Activated naive CD4-positive, alpha-beta T cell treated with anti-CD3 and anti-CD28 coated beads, Interleukin-2, amount 50 U/mL, for 24 hours (primary cell): ENCODE measurements around the gene WAS.
A peak's percentile ranks its signal among the peaks of the same experiment; 100 is the strongest.

Experiments
- H3K27ac Mint-ChIP-seq: one replicate; pipeline ENCODE4 v1.8.0; 2021; ENCODE audit warnings: mild to moderate bottlenecking, mixed read lengths
- H3K27me3 Mint-ChIP-seq: one replicate; pipeline ENCODE4 v1.8.0; 2021; ENCODE audit warnings: mixed read lengths
- H3K36me3 Mint-ChIP-seq: one replicate; pipeline ENCODE4 v1.8.0; 2021; ENCODE audit warnings: mixed read lengths
- H3K4me1 Mint-ChIP-seq: one replicate; pipeline ENCODE4 v1.8.0; 2021; ENCODE audit warnings: mixed read lengths
- H3K4me3 Mint-ChIP-seq: one replicate; pipeline ENCODE4 v1.8.0; 2021; ENCODE audit warnings: mild to moderate bottlenecking, mixed read lengths
- H3K9me3 Mint-ChIP-seq: one replicate; pipeline ENCODE4 v1.8.0; 2021; ENCODE audit warnings: mixed read lengths

Gene WAS

DNA sequence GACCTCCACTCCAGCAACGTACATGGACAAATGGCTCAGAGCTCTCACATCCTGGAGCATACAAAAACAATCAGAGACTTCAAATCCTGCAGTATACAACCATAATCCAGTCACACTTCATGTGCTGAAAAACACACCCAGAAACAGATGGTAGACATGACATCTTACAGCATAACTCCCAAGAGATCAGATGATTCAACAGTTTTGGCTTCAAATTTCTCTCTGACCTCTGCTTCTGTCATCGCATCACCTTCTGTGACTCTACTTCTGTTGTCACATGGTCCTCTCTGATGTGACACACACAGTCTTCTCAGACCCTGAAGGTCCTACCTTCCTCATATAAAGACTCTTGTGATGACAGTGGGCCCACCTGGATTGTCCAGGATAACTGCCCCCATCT is 31.5 kb downstream of the WAS start:
- no peaks in the 10 kb centered on the region for H3K9me3 Mint-ChIP-seq
- H3K27ac Mint-ChIP-seq, result peak overlapping the region; percentile 66
- H3K4me1 Mint-ChIP-seq, result peaks cover 85% of the 10 kb centered on the region
- no peaks in the 10 kb centered on the region for H3K27me3 Mint-ChIP-seq
- H3K4me3 Mint-ChIP-seq, result peak overlapping the region; percentile 47
- no peaks in the 10 kb centered on the region for H3K36me3 Mint-ChIP-seq

GRCh38 chrX:48715876-48716502 is 32.4 kb downstream of the WAS start:
- Mint-ChIP-seq H3K9me3 (no peaks in the 10 kb centered on the region), H3K27me3 (no peaks in the 10 kb centered on the region), H3K4me1 (peaks cover 77% of the 10 kb centered on the region), H3K36me3 (no peaks in the 10 kb centered on the region), H3K27ac (peak overlapping the region; percentile 20), H3K4me3 (peak overlapping the region; percentile 1)

DNA sequence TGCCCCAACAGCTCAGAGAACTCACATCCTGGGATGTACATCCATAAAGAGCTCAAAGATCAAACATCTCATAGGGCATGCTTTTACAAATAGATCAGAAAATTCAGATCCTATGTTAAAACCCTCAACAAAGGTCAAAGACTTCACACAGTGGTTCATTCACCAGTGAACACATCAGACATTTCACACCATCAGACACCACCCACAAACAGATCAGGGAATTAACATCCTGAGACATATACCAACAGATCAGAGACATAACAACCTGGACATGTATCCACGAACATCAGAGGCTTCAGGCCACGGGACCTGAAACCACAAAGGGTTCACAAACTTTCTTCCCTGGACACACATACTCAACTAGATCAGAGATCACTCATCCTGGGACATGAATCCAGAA is 36.4 kb downstream of the WAS start:
- Mint-ChIP-seq H3K36me3 (no peaks in the 10 kb centered on the region), H3K4me3 (no peak overlapping the region), H3K27ac (no peak overlapping the region), H3K27me3 (no peaks in the 10 kb centered on the region), H3K9me3 (no peaks in the 10 kb centered on the region), H3K4me1 (peaks cover 49% of the 10 kb centered on the region)

GRCh38 chrX:48720577-48721250 is 37.1 kb downstream of the WAS start:
- H3K4me1 Mint-ChIP-seq, result peaks cover 49% of the 10 kb centered on the region
- H3K27me3 Mint-ChIP-seq, result no peaks in the 10 kb centered on the region
- no peaks in the 10 kb centered on the region for H3K9me3 Mint-ChIP-seq
- no peaks in the 10 kb centered on the region for H3K36me3 Mint-ChIP-seq
- H3K27ac Mint-ChIP-seq, result no peak overlapping the region
- no peak overlapping the region for H3K4me3 Mint-ChIP-seq

- Mint-ChIP-seq H3K4me3 (no peak overlapping the region), H3K27ac (no peak overlapping the region), H3K4me1 (peaks cover 50% of the 10 kb centered on the region), H3K27me3 (no peaks in the 10 kb centered on the region), H3K36me3 (peaks cover 5% of the 10 kb centered on the region), H3K9me3 (no peaks in the 10 kb centered on the region)
Observed at GRCh38 chrX:48721916-48722315, 38.3 kb downstream of the WAS start.

GRCh38 chrX:48726596-48726995 is 43.0 kb downstream of the WAS start:
- Mint-ChIP-seq H3K9me3 (peaks cover 8% of the 10 kb centered on the region), H3K4me1 (peaks cover 47% of the 10 kb centered on the region), H3K27ac (peak overlapping the region; percentile 62), H3K27me3 (no peaks in the 10 kb centered on the region), H3K36me3 (peaks cover 13% of the 10 kb centered on the region), H3K4me3 (no peak overlapping the region)

DNA sequence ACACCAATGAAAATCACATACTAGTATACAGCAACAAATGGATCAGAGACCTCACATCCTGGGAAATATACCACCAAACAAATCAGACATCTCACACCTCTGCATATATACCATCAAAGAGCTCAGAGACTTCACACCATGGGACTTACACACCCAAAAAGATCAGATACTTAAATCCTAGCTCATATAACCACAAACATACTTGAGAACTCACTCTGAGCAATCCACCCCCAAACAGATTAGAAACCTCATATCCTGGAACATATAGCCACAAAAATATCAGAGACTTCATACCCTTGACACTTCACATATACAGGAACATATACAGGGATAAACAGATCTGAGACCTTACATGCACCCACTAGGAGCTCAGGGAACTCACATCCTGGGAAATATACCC is 45.1 kb downstream of the WAS start:
- Mint-ChIP-seq H3K4me1 (peaks cover 40% of the 10 kb centered on the region), H3K27ac (no peak overlapping the region), H3K27me3 (no peaks in the 10 kb centered on the region), H3K36me3 (peaks cover 13% of the 10 kb centered on the region), H3K4me3 (no peak overlapping the region), H3K9me3 (peaks cover 8% of the 10 kb centered on the region)

GRCh38 chrX:48736303-48736702 is 52.7 kb downstream of the WAS start:
- Mint-ChIP-seq H3K27me3 (no peaks in the 10 kb centered on the region), H3K4me1 (peaks cover 19% of the 10 kb centered on the region), H3K9me3 (no peaks in the 10 kb centered on the region), H3K27ac (peak overlapping the region; percentile 86), H3K36me3 (no peaks in the 10 kb centered on the region), H3K4me3 (peak overlapping the region; percentile 91)

DNA sequence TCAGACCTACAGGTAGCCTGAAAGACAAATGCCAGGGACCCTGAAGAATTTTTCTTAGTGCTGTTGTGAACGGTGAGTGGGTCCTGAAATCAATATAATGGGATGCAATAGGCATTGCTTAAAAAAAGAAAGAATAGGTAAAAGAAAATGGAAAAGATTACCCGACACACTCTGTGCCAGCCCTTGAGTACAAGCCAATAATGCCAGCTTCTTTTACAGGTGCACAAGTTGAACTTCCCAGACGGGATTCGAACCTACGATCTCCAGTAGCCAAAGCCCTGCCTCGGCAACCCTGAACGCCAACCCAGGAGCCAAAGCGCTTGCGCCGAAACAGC is 53.2 kb downstream of the WAS start:
- Mint-ChIP-seq H3K9me3 (no peaks in the 10 kb centered on the region), H3K27ac (peak overlapping the region; percentile 76), H3K27me3 (no peaks in the 10 kb centered on the region), H3K4me3 (peak overlapping the region; percentile 91), H3K4me1 (peaks cover 19% of the 10 kb centered on the region), H3K36me3 (no peaks in the 10 kb centered on the region)

GRCh38 chrX:48737213-48737938 is 53.8 kb downstream of the WAS start:
- Mint-ChIP-seq H3K4me1 (peaks cover 19% of the 10 kb centered on the region), H3K36me3 (no peaks in the 10 kb centered on the region), H3K27ac (peak overlapping the region; percentile 76), H3K9me3 (no peaks in the 10 kb centered on the region), H3K27me3 (no peaks in the 10 kb centered on the region), H3K4me3 (peak overlapping the region; percentile 91)

- no peaks in the 10 kb centered on the region for H3K9me3 Mint-ChIP-seq
- H3K4me3 Mint-ChIP-seq, result peak overlapping the region; percentile 91
- H3K27ac Mint-ChIP-seq, result peak overlapping the region; percentile 76
- H3K27me3 Mint-ChIP-seq, result no peaks in the 10 kb centered on the region
- peaks cover 19% of the 10 kb centered on the region for H3K4me1 Mint-ChIP-seq
- H3K36me3 Mint-ChIP-seq, result no peaks in the 10 kb centered on the region
Observed at GRCh38 chrX:48737940-48738339, 54.3 kb downstream of the WAS start.
